KMS-11 (cell line): ENCODE measurements around the gene SLC8A3.

Experiments used
- H2AFZ ChIP-seq: fragments of 200-600 bp; sonication (generic); 2 replicates; pipeline ENCODE4 v1.6.1; 2016; ENCODE audit warnings: antibody characterized with exemption, mixed run types, low read depth
- H3K27ac ChIP-seq: fragments of 200-600 bp; sonication (generic); 2 replicates; pipeline ENCODE4 v1.6.1; 2016; ENCODE audit warnings: mild to moderate bottlenecking, mixed run types
- H3K27me3 ChIP-seq: fragments of 200-600 bp; sonication (generic); 2 replicates; pipeline ENCODE4 v1.6.1; 2017; ENCODE audit warnings: mild to moderate bottlenecking, low read depth, mixed run types, moderate library complexity; ENCODE audit not compliant: insufficient read depth
- H3K36me3 ChIP-seq: fragments of 200-600 bp; sonication (generic); 2 replicates; pipeline ENCODE4 v1.6.1; 2017; ENCODE audit warnings: mild to moderate bottlenecking, mixed run types; ENCODE audit not compliant: insufficient read depth
- H3K4me1 ChIP-seq: fragments of 200-600 bp; sonication (generic); 2 replicates; pipeline ENCODE4 v1.6.1; 2016; ENCODE audit warnings: mild to moderate bottlenecking, low read depth, mixed run types; ENCODE audit not compliant: poor library complexity, severe bottlenecking
- H3K4me2 ChIP-seq: fragments of 200-600 bp; sonication (generic); 2 replicates; pipeline ENCODE4 v1.7.0; 2016; ENCODE audit warnings: mild to moderate bottlenecking, mixed run types
- H3K4me3 ChIP-seq: fragments of 200-600 bp; sonication (generic); IDR thresholded peaks from 2 replicates; pipeline ENCODE4 v1.6.1; 2017; ENCODE audit warnings: low read depth, low read length, mixed read lengths; ENCODE audit not compliant: insufficient read depth
- H3K79me2 ChIP-seq: fragments of 200-600 bp; sonication (generic); 2 replicates; pipeline ENCODE4 v1.6.1; 2016; ENCODE audit warnings: low read depth, mixed run types; ENCODE audit not compliant: insufficient read depth
- H3K9ac ChIP-seq: fragments of 200-600 bp; sonication (generic); 2 replicates; pipeline ENCODE4 v1.6.1; 2016; ENCODE audit warnings: mild to moderate bottlenecking, mixed run types
- H4K20me1 ChIP-seq: fragments of 200-600 bp; sonication (generic); 2 replicates; pipeline ENCODE4 v1.6.1; 2016; ENCODE audit warnings: mild to moderate bottlenecking, mixed run types; ENCODE audit not compliant: insufficient read depth
- CTCF ChIP-seq: fragments of 200-600 bp; sonication (generic); conservative IDR thresholded peaks from 2 replicates; pipeline ENCODE4 v1.6.1; 2017; ENCODE audit warnings: low read depth, mild to moderate bottlenecking, antibody characterized with exemption, low read length, moderate library complexity, mixed read lengths

Gene SLC8A3

GRCh38 chr14:70045310-70045709 lies 143.4 kb downstream of the SLC8A3 start:
- H2AFZ ChIP-seq = no peak overlapping the region
- no peaks in the 10 kb centered on the region for H3K36me3 ChIP-seq
- TF ChIP-seq CTCF = no peak
- H4K20me1 ChIP-seq = no peaks in the 10 kb centered on the region
- H3K4me3 ChIP-seq = no peak overlapping the region
- H3K27ac ChIP-seq = no peak overlapping the region
- H3K4me1 ChIP-seq = no peaks in the 10 kb centered on the region
- H3K79me2 ChIP-seq = no peaks in the 10 kb centered on the region
- no peak overlapping the region for H3K4me2 ChIP-seq
- no peak overlapping the region for H3K9ac ChIP-seq
- H3K27me3 ChIP-seq = no peaks in the 10 kb centered on the region

GRCh38 chr14:70043001-70043400 lies 145.8 kb downstream of the SLC8A3 start:
- no peak overlapping the region for H3K4me3 ChIP-seq
- no peaks in the 10 kb centered on the region for H4K20me1 ChIP-seq
- no peak overlapping the region for H3K27ac ChIP-seq
- no peaks in the 10 kb centered on the region for H3K79me2 ChIP-seq
- no peak overlapping the region for H3K9ac ChIP-seq
- H3K4me2 ChIP-seq = no peak overlapping the region
- H3K27me3 ChIP-seq = no peaks in the 10 kb centered on the region
- TF ChIP-seq CTCF = no peak
- no peaks in the 10 kb centered on the region for H3K4me1 ChIP-seq
- no peaks in the 10 kb centered on the region for H3K36me3 ChIP-seq
- no peak overlapping the region for H2AFZ ChIP-seq

GRCh38 chr14:70036665-70037064 lies 152.1 kb downstream of the SLC8A3 start:
- no peak for TF ChIP-seq CTCF
- H4K20me1 ChIP-seq = no peaks in the 10 kb centered on the region
- H3K4me3 ChIP-seq = no peak overlapping the region
- no peaks in the 10 kb centered on the region for H3K4me1 ChIP-seq
- H2AFZ ChIP-seq = no peak overlapping the region
- no peak overlapping the region for H3K9ac ChIP-seq
- no peaks in the 10 kb centered on the region for H3K79me2 ChIP-seq
- H3K4me2 ChIP-seq = no peak overlapping the region
- H3K27ac ChIP-seq = no peak overlapping the region
- H3K36me3 ChIP-seq = no peaks in the 10 kb centered on the region
- H3K27me3 ChIP-seq = no peaks in the 10 kb centered on the region

GRCh38 chr14:70034257-70034656 lies 154.5 kb downstream of the SLC8A3 start:
- Histone ChIP-seq H3K79me2 (no peaks in the 10 kb centered on the region), H4K20me1 (no peaks in the 10 kb centered on the region), H2AFZ (no peak overlapping the region), H3K36me3 (no peaks in the 10 kb centered on the region), H3K4me1 (no peaks in the 10 kb centered on the region), H3K9ac (no peak overlapping the region), H3K4me2 (no peak overlapping the region), H3K4me3 (no peak overlapping the region), H3K27ac (no peak overlapping the region), H3K27me3 (no peaks in the 10 kb centered on the region)
- no peak for TF ChIP-seq CTCF

- no peak for TF ChIP-seq CTCF
- no peak overlapping the region for H2AFZ ChIP-seq
Observed at GRCh38 chr14:70033561-70033960, 155.2 kb downstream of the SLC8A3 start.

More at GRCh38 chr14:70033561-70033960, 155.2 kb downstream of the SLC8A3 start:
- H3K79me2 ChIP-seq = no peaks in the 10 kb centered on the region
- H3K4me1 ChIP-seq = no peaks in the 10 kb centered on the region
- H3K36me3 ChIP-seq = no peaks in the 10 kb centered on the region
- no peak overlapping the region for H3K4me2 ChIP-seq
- H4K20me1 ChIP-seq = no peaks in the 10 kb centered on the region
- no peak overlapping the region for H3K9ac ChIP-seq
- H3K27ac ChIP-seq = no peak overlapping the region
- no peak overlapping the region for H3K4me3 ChIP-seq
- no peaks in the 10 kb centered on the region for H3K27me3 ChIP-seq
